ENCODE measurements around the gene PRKCE.

DNA sequence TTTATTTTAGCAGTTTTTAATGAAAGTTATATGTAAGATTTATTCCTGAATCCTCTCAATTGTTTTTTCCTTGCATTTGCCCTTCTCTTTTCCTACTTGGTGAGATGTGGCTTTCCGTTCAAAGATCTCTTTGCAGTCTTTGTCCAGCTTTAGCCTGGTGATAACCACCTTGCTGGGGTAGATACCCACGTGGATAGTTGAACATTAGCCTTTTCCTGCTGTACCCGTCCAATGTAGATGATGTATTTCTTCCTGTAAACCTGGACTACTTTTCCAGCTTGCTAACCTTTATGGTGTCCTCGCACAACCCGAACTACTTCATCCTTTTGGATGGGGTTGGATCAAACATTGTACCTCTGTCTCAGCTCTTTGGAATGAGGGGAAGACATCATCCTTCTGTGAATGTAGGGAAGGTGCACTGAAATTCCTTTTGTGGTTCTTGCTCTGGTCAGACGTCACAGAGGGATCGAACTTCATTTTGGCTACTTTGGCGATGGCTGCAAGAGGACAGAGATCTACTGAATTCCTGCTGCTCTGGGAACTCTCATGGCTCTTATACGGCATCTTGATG, 352.5 kb downstream of the PRKCE start:
- TF ChIP-seq, protein P1, sequence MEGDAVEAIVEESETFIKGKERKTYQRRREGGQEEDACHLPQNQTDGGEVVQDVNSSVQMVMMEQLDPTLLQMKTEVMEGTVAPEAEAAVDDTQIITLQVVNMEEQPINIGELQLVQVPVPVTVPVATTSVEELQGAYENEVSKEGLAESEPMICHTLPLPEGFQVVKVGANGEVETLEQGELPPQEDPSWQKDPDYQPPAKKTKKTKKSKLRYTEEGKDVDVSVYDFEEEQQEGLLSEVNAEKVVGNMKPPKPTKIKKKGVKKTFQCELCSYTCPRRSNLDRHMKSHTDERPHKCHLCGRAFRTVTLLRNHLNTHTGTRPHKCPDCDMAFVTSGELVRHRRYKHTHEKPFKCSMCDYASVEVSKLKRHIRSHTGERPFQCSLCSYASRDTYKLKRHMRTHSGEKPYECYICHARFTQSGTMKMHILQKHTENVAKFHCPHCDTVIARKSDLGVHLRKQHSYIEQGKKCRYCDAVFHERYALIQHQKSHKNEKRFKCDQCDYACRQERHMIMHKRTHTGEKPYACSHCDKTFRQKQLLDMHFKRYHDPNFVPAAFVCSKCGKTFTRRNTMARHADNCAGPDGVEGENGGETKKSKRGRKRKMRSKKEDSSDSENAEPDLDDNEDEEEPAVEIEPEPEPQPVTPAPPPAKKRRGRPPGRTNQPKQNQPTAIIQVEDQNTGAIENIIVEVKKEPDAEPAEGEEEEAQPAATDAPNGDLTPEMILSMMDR (IDR thresholded peaks at IDR 0.05): no peak
- no peak for TF ChIP-seq EZH2 (IDR thresholded peaks at IDR 0.05; ENCODE audit: borderline replicate concordance, insufficient read depth, low read depth, low read length, poor library complexity, severe bottlenecking)
